NB4 (cell line): ENCODE measurements around the gene PDE6C.

Experiments used
- TF ChIP-seq, protein P1 (sequence below): IDR thresholded peaks from 2 replicates; pipeline ENCODE4 v1.6.1; 2011; ENCODE audit warnings: low read depth, low read length
- TF ChIP-seq, protein P2 (sequence below): IDR thresholded peaks from one replicate; pipeline ENCODE4 v1.5.1; 2012; ENCODE audit warnings: low read depth, low read length

- TF ChIP-seq, protein P1, sequence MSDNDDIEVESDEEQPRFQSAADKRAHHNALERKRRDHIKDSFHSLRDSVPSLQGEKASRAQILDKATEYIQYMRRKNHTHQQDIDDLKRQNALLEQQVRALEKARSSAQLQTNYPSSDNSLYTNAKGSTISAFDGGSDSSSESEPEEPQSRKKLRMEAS = no peak
- TF ChIP-seq, protein P2, sequence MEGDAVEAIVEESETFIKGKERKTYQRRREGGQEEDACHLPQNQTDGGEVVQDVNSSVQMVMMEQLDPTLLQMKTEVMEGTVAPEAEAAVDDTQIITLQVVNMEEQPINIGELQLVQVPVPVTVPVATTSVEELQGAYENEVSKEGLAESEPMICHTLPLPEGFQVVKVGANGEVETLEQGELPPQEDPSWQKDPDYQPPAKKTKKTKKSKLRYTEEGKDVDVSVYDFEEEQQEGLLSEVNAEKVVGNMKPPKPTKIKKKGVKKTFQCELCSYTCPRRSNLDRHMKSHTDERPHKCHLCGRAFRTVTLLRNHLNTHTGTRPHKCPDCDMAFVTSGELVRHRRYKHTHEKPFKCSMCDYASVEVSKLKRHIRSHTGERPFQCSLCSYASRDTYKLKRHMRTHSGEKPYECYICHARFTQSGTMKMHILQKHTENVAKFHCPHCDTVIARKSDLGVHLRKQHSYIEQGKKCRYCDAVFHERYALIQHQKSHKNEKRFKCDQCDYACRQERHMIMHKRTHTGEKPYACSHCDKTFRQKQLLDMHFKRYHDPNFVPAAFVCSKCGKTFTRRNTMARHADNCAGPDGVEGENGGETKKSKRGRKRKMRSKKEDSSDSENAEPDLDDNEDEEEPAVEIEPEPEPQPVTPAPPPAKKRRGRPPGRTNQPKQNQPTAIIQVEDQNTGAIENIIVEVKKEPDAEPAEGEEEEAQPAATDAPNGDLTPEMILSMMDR = no peak
These were observed 44.8 kb upstream of the PDE6C start for GRCh38 chr10:93567277-93568104.
